Measurements from ENCODE around the gene POLR2E.

POLR2E gene

GRCh38 chr19:1047696-1048147, 47.5 kb downstream of the POLR2E start:
- no peak for DNase-seq
- Histone ChIP-seq H3K36me3 (replicated peaks) (no peaks in the 10 kb centered on the region), H3K27me3 (replicated peaks) (no peaks in the 10 kb centered on the region), H3K4me3 (ENCODE audit: low read depth, low read length) (no peak overlapping the region), H3K27ac (no peak overlapping the region)
- TF ChIP-seq CTCF (IDR thresholded peaks at IDR 0.05; ENCODE audit: low read depth, low read length, missing control alignments) = no peak
- in situ Hi-C loops (cut with HindIII; ENCODE audit: low pct_ligation_motif_present, low sequenced_read_pairs) = no loop called here

GRCh38 chr19:1046836-1047695, 48.1 kb downstream of the POLR2E start:
- Histone ChIP-seq H3K27me3 (replicated peaks) (no peaks in the 10 kb centered on the region), H3K36me3 (replicated peaks) (no peaks in the 10 kb centered on the region), H3K4me3 (ENCODE audit: low read depth, low read length) (no peak overlapping the region), H3K27ac (no peak overlapping the region)
- no peak for DNase-seq
- TF ChIP-seq CTCF (IDR thresholded peaks at IDR 0.05; ENCODE audit: low read depth, low read length, missing control alignments) = no peak
- in situ Hi-C loops (cut with HindIII; ENCODE audit: low pct_ligation_motif_present, low sequenced_read_pairs) = no loop called here

GRCh38 chr19:1046117-1046626, 49.0 kb downstream of the POLR2E start:
- no peak for TF ChIP-seq CTCF (IDR thresholded peaks at IDR 0.05; ENCODE audit: low read depth, low read length, missing control alignments)
- Histone ChIP-seq H3K27me3 (replicated peaks) (no peaks in the 10 kb centered on the region), H3K4me3 (ENCODE audit: low read depth, low read length) (no peak overlapping the region), H3K36me3 (replicated peaks) (no peaks in the 10 kb centered on the region), H3K27ac (no peak overlapping the region)
- no peak for DNase-seq
- in situ Hi-C loops (cut with HindIII; ENCODE audit: low pct_ligation_motif_present, low sequenced_read_pairs) = no loop called here

GRCh38 chr19:1045247-1045603, 50.0 kb downstream of the POLR2E start:
- Histone ChIP-seq H3K27ac (no peak overlapping the region), H3K4me3 (ENCODE audit: low read depth, low read length) (no peak overlapping the region), H3K27me3 (replicated peaks) (no peaks in the 10 kb centered on the region), H3K36me3 (replicated peaks) (no peaks in the 10 kb centered on the region)
- in situ Hi-C loops (cut with HindIII; ENCODE audit: low pct_ligation_motif_present, low sequenced_read_pairs) = no loop called here
- no peak for DNase-seq
- TF ChIP-seq CTCF (IDR thresholded peaks at IDR 0.05; ENCODE audit: low read depth, low read length, missing control alignments) = no peak

- Histone ChIP-seq H3K4me3 (ENCODE audit: low read depth, low read length) (no peak overlapping the region), H3K27ac (no peak overlapping the region), H3K27me3 (replicated peaks) (no peaks in the 10 kb centered on the region), H3K36me3 (replicated peaks) (peaks cover 13% of the 10 kb centered on the region)
- DNase-seq = no peak
- no peak for TF ChIP-seq CTCF (IDR thresholded peaks at IDR 0.05; ENCODE audit: low read depth, low read length, missing control alignments)
- in situ Hi-C loops (cut with HindIII; ENCODE audit: low pct_ligation_motif_present, low sequenced_read_pairs) = no loop called here
These were observed 52.3 kb downstream of the POLR2E start for GRCh38 chr19:1042689-1043511.
